Measurements from ENCODE around the gene IPO9.
A peak's percentile ranks its signal among the peaks of the same experiment; 100 is the strongest.

IPO9 gene

GRCh38 chr1:201885531-201886075, 56.6 kb downstream of the IPO9 start:
- TF ChIP-seq REST (IDR thresholded peaks at IDR 0.05; ENCODE audit: insufficient read depth in 1 of 2, low read depth in 2 of 2, low read length in 2 of 2), result no peak
- no peak for TF ChIP-seq SIN3A (IDR thresholded peaks at IDR 0.05; ENCODE audit: borderline replicate concordance, insufficient read depth, low read length)
- TF ChIP-seq TAF1 (IDR thresholded peaks at IDR 0.05; ENCODE audit: borderline replicate concordance, insufficient read depth, low read length), result no peak
- TF ChIP-seq POLR2AphosphoS5 (IDR thresholded peaks at IDR 0.05; ENCODE audit: low read depth, low read length), result no peak
- no peak for TF ChIP-seq FOXP2 (optimal IDR thresholded peaks at IDR 0.05; ENCODE audit: borderline replicate concordance, extremely low read depth, extremely low read length, insufficient read depth)

GRCh38 chr1:201886103-201886885, 57.3 kb downstream of the IPO9 start:
- TF ChIP-seq SIN3A (IDR thresholded peaks at IDR 0.05; ENCODE audit: borderline replicate concordance, insufficient read depth, low read length), result no peak
- TF ChIP-seq TAF1 (IDR thresholded peaks at IDR 0.05; ENCODE audit: borderline replicate concordance, insufficient read depth, low read length), result no peak
- no peak for TF ChIP-seq POLR2AphosphoS5 (IDR thresholded peaks at IDR 0.05; ENCODE audit: low read depth, low read length)
- TF ChIP-seq FOXP2 (optimal IDR thresholded peaks at IDR 0.05; ENCODE audit: borderline replicate concordance, extremely low read depth, extremely low read length, insufficient read depth), result no peak
- no peak for TF ChIP-seq REST (IDR thresholded peaks at IDR 0.05; ENCODE audit: insufficient read depth in 1 of 2, low read depth in 2 of 2, low read length in 2 of 2)

GRCh38 chr1:201887116-201887866, 58.3 kb downstream of the IPO9 start:
- no peak for TF ChIP-seq FOXP2 (optimal IDR thresholded peaks at IDR 0.05; ENCODE audit: borderline replicate concordance, extremely low read depth, extremely low read length, insufficient read depth)
- TF ChIP-seq REST (IDR thresholded peaks at IDR 0.05; ENCODE audit: insufficient read depth in 1 of 2, low read depth in 2 of 2, low read length in 2 of 2), result no peak
- no peak for TF ChIP-seq POLR2AphosphoS5 (IDR thresholded peaks at IDR 0.05; ENCODE audit: low read depth, low read length)
- no peak for TF ChIP-seq SIN3A (IDR thresholded peaks at IDR 0.05; ENCODE audit: borderline replicate concordance, insufficient read depth, low read length)
- no peak for TF ChIP-seq TAF1 (IDR thresholded peaks at IDR 0.05; ENCODE audit: borderline replicate concordance, insufficient read depth, low read length)

- TF ChIP-seq SIN3A (IDR thresholded peaks at IDR 0.05; ENCODE audit: borderline replicate concordance, insufficient read depth, low read length) (no peak), TAF1 (IDR thresholded peaks at IDR 0.05; ENCODE audit: borderline replicate concordance, insufficient read depth, low read length) (no peak), FOXP2 (optimal IDR thresholded peaks at IDR 0.05; ENCODE audit: borderline replicate concordance, extremely low read depth, extremely low read length, insufficient read depth) (peak; percentile 13), REST (IDR thresholded peaks at IDR 0.05; ENCODE audit: insufficient read depth in 1 of 2, low read depth in 2 of 2, low read length in 2 of 2) (no peak)
These were observed 59.5 kb downstream of the IPO9 start, which contains the start of gene SHISA4 for GRCh38 chr1:201888282-201889089. Gene SHISA4, plus strand, starts transcription at chr1:201888898. Its CDS starts 97 bp downstream, at chr1:201888995.
